Stimulated activated CD4-positive, alpha-beta T cell treated with anti-CD3 and anti-CD28 coated beads, Interleukin-1b, Interleukin-23, amount 100 ng/mL, for 4 hours (primary cell): ENCODE results near the gene PRKG1.
"Not testable (repeated sequence)": the region's sequence is repeated elsewhere in the genome, so short reads cannot be mapped to it uniquely, and the experiment has no call there.

Experiments
- DNase-seq, 2 donors: peaks; one replicate each; pipeline ENCODE4 v3.0.0-alpha.2; 2020; ENCODE audit warnings: low read depth in 2 of 2

PRKG1 gene

GRCh38 chr10:51508156-51508555 is 433.9 kb downstream of the PRKG1 start:
- no peak for DNase-seq

DNA sequence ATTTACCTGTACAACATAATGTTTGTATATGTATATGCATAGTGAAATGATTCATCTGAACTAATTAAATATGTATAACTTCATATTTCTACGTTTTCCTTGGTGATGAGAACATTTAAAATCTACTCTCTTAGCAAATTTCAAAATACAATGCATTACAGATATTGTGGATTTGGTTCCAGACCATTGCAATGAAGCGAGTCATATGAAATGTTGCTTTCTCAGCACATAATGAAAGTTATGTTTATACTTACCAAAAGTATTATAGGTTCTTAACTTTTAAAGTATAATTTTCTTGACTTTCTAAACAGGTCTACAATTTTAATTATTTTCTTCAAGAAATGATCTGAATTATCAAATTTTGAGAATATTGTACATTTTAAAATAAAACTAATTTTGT is 435.9 kb downstream of the PRKG1 start:
- no peak for DNase-seq

DNA sequence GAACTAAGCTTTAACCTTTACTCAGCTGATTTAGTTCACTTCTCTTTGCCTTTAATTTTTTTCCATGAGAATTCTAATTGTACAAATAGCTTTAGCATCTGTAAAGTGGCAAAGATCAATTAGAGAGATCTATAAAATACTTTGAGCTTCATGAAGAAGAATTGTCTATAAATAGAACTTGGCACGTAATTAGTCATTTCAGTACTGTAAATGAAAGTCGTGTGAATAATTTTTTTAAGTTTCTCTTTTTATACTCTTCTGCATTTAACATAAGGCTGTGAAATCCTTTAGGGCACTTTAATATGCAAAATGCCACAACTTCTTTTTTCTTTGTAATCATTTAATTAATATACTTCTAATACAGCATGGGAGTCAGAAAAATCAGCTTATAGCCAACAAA is 447.3 kb downstream of the PRKG1 start:
- DNase-seq: no peak

GRCh38 chr10:51522858-51523257 is 448.6 kb downstream of the PRKG1 start:
- no peak for DNase-seq

GRCh38 chr10:51523440-51523839 is 449.2 kb downstream of the PRKG1 start:
- no peak for DNase-seq

DNA sequence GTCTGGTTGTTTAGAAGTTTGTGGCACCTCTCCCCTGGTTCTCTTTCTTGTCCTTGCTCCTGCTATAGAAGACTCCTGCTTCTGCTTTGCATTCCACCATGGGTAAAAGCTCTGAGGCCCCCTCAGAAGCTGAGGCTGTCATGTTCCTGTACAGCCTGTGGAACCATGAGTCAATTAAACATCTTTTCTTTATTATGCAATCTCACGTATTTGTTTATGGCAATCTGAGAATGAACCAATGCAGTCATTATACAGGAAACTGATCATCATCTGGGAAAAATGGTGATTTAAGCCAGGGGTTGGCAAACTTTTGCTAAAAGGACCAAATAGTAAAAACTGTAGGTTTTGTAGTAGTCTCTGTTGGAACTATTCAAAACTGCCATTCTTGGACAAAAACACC is 449.8 kb downstream of the PRKG1 start:
- DNase-seq: no peak

GRCh38 chr10:51527522-51528219 is 453.4 kb downstream of the PRKG1 start:
- no peak for DNase-seq

DNA sequence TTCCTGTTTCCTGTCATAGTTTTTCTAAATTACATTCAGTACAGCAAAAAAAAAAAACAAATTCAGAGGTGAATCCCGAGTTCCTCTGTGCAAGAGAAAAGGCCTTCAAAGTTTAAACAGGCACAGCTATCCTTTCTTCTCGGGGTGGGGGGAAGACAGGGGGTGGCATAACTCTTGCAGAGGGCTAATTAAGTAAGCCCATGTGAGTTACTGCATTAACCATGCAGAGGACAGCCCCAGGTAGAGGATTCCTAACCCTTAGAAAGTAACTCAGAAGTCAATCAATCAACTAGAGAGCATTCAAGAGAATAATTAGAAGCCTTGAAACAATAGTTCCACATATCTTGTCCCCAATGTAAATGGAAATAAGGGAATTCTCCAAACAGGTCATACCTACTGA is 454.2 kb downstream of the PRKG1 start:
- DNase-seq: no peak

GRCh38 chr10:51530541-51530940 is 456.3 kb downstream of the PRKG1 start:
- DNase-seq: no peak

GRCh38 chr10:51532044-51532443 is 457.8 kb downstream of the PRKG1 start:
- DNase-seq: no peak

GRCh38 chr10:51542853-51543252 is 468.6 kb downstream of the PRKG1 start:
- DNase-seq: no peak

GRCh38 chr10:51544933-51545332 is 470.6 kb downstream of the PRKG1 start:
- DNase-seq: no peak

GRCh38 chr10:51547941-51548340 is 473.7 kb downstream of the PRKG1 start:
- no peak for DNase-seq

DNA sequence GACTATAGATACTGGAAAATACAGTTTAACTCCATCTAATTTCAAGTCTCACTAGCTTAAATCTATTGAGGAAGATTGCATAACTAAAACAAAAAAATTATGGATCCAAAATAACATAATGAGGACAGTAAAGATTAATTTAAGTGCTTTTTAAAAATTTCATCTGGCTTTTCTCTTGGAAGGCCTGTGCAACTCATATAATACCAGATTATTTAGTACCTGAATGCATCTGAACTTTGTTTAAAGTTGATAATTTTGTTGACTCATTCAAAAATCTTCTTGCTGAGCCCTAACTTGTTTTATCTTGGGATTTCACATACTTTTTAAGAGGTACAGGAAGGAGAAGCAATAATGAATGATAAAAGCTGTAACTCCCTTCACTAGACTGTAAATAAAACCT is 478.6 kb downstream of the PRKG1 start:
- DNase-seq: no peak

- no peak for DNase-seq
Measured at GRCh38 chr10:51564896-51565510, 490.7 kb downstream of the PRKG1 start.

DNA sequence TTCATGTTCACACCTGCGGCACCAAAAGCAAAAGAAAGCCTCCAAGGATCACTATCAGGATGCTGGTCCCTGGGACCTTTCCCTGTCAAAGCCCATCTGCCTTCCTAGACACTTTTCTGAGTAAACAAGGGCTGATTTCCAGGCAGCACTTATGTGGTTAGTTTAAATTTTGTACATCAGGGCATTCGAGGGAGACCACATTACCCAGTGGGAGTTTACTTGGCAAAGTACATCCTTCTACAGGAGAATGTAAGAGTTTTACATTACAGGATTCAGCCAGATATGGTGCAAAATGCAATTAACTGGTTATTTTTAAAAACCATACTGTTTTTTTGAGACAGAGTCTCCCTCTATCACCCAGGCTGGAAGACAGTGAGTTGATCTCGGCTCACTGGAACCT is 493.0 kb downstream of the PRKG1 start:
- DNase-seq: no peak

- no peak for DNase-seq
Measured at GRCh38 chr10:51569467-51569866, 495.2 kb downstream of the PRKG1 start.

GRCh38 chr10:51574248-51575048 is 500.2 kb downstream of the PRKG1 start:
- DNase-seq: no peak

DNA sequence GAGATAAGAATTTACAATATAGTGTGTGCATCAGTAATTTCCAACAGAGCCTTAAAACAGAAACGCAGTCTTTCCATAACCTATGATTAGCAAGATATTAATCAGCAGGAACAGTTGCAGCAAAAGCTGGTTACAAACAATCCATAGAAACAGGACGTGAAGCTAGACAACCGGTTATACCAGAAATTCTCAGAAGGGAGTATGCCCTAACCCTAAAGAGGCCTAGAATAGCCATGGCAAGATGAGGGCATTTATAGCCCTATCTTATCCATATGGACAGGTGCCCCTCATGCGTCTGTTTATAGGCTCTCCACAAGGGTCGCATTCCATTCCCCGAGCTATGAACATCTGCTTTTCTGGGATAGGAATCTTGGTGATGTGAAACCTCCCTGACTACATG is 506.9 kb downstream of the PRKG1 start:
- not testable (repeated sequence) for DNase-seq

- DNase-seq: no peak
Measured at GRCh38 chr10:51583976-51584375, 509.7 kb downstream of the PRKG1 start.

- DNase-seq: no peak
Measured at GRCh38 chr10:51585742-51586141, 511.5 kb downstream of the PRKG1 start.

GRCh38 chr10:51588984-51589383 is 514.7 kb downstream of the PRKG1 start:
- no peak for DNase-seq

GRCh38 chr10:51590818-51591217 is 516.5 kb downstream of the PRKG1 start:
- no peak for DNase-seq
